Measurements from ENCODE around the gene UBN1.

Gene UBN1

DNA sequence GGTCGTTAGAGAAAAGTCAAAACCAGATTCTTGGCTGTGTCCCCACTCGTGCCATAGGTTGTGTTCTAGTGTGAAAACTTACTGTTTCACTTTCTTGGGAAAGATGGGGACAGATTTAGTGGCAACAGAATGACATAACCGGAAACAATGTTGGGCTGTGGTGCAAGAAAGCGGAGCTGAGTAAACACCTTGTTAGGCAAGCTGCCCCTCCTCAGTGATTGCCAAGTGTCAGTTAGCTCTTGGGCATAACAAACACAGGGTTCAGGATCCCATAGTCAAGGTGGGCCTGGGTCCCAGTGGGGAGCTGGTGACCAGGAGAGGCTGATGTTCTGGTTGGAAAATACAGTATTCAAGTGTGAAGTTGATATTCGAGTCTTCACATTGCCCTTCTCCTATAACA, 15.4 kb downstream of the UBN1 start:
- no peak for TF ChIP-seq TAF1 (IDR thresholded peaks at IDR 0.05; ENCODE audit: borderline replicate concordance, insufficient read depth, low read length)
- TF ChIP-seq, protein P1, sequence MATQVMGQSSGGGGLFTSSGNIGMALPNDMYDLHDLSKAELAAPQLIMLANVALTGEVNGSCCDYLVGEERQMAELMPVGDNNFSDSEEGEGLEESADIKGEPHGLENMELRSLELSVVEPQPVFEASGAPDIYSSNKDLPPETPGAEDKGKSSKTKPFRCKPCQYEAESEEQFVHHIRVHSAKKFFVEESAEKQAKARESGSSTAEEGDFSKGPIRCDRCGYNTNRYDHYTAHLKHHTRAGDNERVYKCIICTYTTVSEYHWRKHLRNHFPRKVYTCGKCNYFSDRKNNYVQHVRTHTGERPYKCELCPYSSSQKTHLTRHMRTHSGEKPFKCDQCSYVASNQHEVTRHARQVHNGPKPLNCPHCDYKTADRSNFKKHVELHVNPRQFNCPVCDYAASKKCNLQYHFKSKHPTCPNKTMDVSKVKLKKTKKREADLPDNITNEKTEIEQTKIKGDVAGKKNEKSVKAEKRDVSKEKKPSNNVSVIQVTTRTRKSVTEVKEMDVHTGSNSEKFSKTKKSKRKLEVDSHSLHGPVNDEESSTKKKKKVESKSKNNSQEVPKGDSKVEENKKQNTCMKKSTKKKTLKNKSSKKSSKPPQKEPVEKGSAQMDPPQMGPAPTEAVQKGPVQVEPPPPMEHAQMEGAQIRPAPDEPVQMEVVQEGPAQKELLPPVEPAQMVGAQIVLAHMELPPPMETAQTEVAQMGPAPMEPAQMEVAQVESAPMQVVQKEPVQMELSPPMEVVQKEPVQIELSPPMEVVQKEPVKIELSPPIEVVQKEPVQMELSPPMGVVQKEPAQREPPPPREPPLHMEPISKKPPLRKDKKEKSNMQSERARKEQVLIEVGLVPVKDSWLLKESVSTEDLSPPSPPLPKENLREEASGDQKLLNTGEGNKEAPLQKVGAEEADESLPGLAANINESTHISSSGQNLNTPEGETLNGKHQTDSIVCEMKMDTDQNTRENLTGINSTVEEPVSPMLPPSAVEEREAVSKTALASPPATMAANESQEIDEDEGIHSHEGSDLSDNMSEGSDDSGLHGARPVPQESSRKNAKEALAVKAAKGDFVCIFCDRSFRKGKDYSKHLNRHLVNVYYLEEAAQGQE (IDR thresholded peaks at IDR 0.05; ENCODE audit: insufficient read depth in 1 of 2, low read depth in 2 of 2, low read length in 2 of 2): no peak
- TF ChIP-seq FOXP2 (optimal IDR thresholded peaks at IDR 0.05; ENCODE audit: borderline replicate concordance, extremely low read depth, extremely low read length, insufficient read depth): no peak
- TF ChIP-seq SIN3A (IDR thresholded peaks at IDR 0.05; ENCODE audit: borderline replicate concordance, insufficient read depth, low read length): no peak
- no peak for TF ChIP-seq POLR2AphosphoS5 (IDR thresholded peaks at IDR 0.05; ENCODE audit: low read depth, low read length)

GRCh38 chr16:4864728-4865127, 17.4 kb downstream of the UBN1 start:
- TF ChIP-seq POLR2AphosphoS5 (IDR thresholded peaks at IDR 0.05; ENCODE audit: low read depth, low read length): no peak
- TF ChIP-seq SIN3A (IDR thresholded peaks at IDR 0.05; ENCODE audit: borderline replicate concordance, insufficient read depth, low read length): no peak
- no peak for TF ChIP-seq FOXP2 (optimal IDR thresholded peaks at IDR 0.05; ENCODE audit: borderline replicate concordance, extremely low read depth, extremely low read length, insufficient read depth)
- TF ChIP-seq, protein P1 (IDR thresholded peaks at IDR 0.05; ENCODE audit: insufficient read depth in 1 of 2, low read depth in 2 of 2, low read length in 2 of 2): no peak
- TF ChIP-seq TAF1 (IDR thresholded peaks at IDR 0.05; ENCODE audit: borderline replicate concordance, insufficient read depth, low read length): no peak

DNA sequence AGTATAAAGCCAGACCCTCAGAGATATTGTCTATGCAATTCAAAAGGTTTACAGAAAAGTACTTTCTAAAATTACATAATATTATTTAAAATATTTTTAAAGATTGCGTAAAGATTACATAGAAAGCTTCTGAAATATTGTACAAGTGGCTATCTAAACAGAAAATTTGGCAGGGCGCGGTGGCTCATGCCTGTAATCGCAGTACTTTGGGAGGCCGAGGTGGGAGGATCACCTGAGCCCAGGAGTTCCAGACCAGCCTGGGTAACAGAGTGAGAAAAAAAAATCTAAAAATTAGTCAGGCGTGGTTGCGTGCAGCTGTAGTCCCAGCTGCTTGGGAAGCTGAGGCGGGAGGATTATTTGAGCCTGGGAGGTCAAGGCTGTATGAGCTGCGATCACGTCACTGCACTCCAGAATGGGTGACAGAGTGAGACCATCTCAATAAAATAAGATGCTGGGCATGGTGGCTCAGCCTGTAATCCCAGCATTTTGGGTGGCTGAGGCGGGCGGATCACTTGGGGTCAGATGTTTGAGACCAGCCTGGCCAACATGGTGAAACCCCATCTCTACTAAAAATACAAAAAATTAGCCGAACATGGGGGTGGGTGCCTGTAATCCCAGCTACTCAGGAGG, 18.1 kb downstream of the UBN1 start:
- no peak for TF ChIP-seq TAF1 (IDR thresholded peaks at IDR 0.05; ENCODE audit: borderline replicate concordance, insufficient read depth, low read length)

DNA sequence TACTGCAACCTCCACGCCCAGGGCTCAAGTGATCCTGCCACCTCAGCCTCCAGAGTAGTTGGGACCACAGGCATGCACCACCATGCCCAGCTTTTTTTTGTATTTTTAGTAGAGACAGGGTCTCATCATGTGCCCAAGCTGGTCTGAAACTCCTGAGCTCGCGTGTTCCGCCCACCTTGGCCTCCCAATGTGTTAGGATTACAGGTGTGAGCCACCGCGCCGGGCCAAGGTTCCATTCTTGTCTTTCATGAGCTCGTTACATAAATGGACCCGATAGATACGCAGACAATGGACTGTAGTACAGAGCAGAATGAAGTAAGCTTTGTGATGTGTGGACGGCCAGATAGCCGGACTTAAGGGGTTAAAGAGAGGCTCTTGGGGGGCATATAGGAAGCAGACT, 19.3 kb downstream of the UBN1 start:
- TF ChIP-seq, protein P1 (IDR thresholded peaks at IDR 0.05; ENCODE audit: insufficient read depth in 1 of 2, low read depth in 2 of 2, low read length in 2 of 2): no peak
- TF ChIP-seq POLR2AphosphoS5 (IDR thresholded peaks at IDR 0.05; ENCODE audit: low read depth, low read length) (no peak), SIN3A (IDR thresholded peaks at IDR 0.05; ENCODE audit: borderline replicate concordance, insufficient read depth, low read length) (no peak), TAF1 (IDR thresholded peaks at IDR 0.05; ENCODE audit: borderline replicate concordance, insufficient read depth, low read length) (no peak), FOXP2 (optimal IDR thresholded peaks at IDR 0.05; ENCODE audit: borderline replicate concordance, extremely low read depth, extremely low read length, insufficient read depth) (no peak)

DNA sequence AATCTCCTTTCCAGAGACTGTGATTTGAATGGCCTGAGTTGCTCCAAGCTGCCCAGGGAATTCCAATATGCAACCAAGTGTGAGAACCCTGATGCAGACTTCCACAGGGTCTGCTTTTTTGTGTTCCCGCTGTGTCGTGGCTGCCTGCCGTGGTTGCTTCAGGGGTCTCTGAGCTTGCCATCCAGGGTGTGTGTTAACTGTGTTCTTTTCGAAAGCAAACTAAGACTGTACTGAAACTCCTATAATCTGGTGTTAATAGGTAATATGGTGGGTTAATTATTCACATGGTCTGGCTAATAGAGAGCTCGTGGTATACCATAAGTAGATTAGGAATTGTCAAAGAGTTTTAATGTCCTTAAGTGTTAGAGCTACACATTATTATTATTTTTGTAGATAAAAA, 20.7 kb downstream of the UBN1 start:
- TF ChIP-seq TAF1 (IDR thresholded peaks at IDR 0.05; ENCODE audit: borderline replicate concordance, insufficient read depth, low read length) (no peak), FOXP2 (optimal IDR thresholded peaks at IDR 0.05; ENCODE audit: borderline replicate concordance, extremely low read depth, extremely low read length, insufficient read depth) (no peak), POLR2AphosphoS5 (IDR thresholded peaks at IDR 0.05; ENCODE audit: low read depth, low read length) (no peak), SIN3A (IDR thresholded peaks at IDR 0.05; ENCODE audit: borderline replicate concordance, insufficient read depth, low read length) (no peak)
- TF ChIP-seq, protein P1 (IDR thresholded peaks at IDR 0.05; ENCODE audit: insufficient read depth in 1 of 2, low read depth in 2 of 2, low read length in 2 of 2): no peak

Data from PFSK-1 (cell line).